Esophagus muscularis mucosa (tissue), 3 donors: Measurements from ENCODE around the gene LPAR2.

Experiments
- CTCF ChIP-seq, 3 experiments: fragments of 200-600 bp in 2 of 3; fragments of 450-650 bp in 1 of 3; sonication (generic) in 2 of 3; IDR thresholded peaks; one replicate each; pipeline ENCODE4 v1.5.1; 2017 to 2019; ENCODE audit warnings: antibody characterized with exemption in 3 of 3, mild to moderate bottlenecking in 2 of 3, moderate library complexity in 1 of 3
- POLR2A ChIP-seq: fragments of 450-650 bp; IDR thresholded peaks from one replicate; pipeline ENCODE4 v1.6.1; 2017; ENCODE audit warnings: antibody characterized with exemption, moderate library complexity, mild to moderate bottlenecking, low read depth
- POLR2AphosphoS5 ChIP-seq, 2 donors: sonication (generic); formaldehyde crosslinking; IDR thresholded peaks; one replicate each; pipeline ENCODE4 v1.6.1; 2017; ENCODE audit warnings: antibody characterized with exemption in 2 of 2

GRCh38 chr19:19588546-19588945 is 39.5 kb downstream of the LPAR2 start:
- no peak for TF ChIP-seq POLR2A
- no peak for TF ChIP-seq POLR2AphosphoS5 (IDR thresholded peaks at IDR 0.05)
- TF ChIP-seq CTCF (IDR thresholded peaks at IDR 0.05), result no peak
